ENCODE results near the gene BICC1. TPM values are rescaled to one million over a fixed set of nuclear protein-coding genes. Genes with fewer than 3 reads are reported as not detected.

Gene BICC1
- polyA plus RNA-seq, 1 experiment, result 25.6 TPM

DNA sequence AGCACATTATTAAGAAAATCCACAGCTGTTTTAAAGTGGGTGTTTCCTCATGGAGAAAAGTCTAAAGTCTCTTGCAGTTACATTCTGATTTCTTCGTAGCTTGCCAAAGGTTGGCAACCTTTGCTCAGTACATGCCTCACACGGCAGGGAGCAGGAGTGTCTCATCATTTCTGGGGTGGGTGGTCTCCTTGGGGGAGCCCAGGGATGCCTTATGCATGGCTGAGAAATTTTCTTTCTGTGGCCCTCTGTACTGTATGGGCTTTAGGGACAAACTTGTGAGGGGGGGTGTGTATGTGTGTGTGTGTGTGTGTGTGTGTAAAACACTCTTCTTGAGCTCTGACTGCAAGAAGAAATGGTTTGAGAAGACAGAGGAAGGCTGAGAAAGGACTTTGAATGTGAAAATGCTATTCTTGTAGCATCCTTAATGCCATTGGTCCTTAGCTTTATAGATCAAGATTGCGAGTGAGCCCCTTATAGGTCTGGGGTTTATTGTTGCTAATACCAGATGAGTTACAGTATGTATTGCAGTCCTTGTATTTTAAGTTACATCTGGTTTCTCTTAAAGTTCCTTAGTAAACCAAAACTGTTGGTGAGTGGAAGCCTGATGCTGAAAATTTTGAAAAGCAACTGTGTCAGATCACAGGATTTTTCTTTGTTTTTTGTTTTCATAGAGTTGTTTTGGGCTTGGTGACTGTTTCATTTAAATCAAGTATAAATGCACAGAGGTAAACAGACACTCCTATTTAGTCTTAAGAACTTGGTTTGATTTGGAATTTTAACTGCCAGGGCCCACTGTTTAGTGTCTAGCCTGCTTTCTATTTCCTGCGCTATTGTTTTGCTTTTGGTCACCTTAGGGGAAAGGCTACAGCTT is 242.0 kb downstream of the BICC1 start:
- no peaks in the 10 kb centered on the region for H3K9me3 ChIP-seq (ENCODE audit: control insufficient read depth, insufficient read depth, low read length)
- ChIA-PET POLR2A (interaction anchor here (0.6 to 0.8 kb wide), 2 partner anchors 12 to 114 kb away, joined by 4 to 5 read pairs; no protein-coding TSS in a partner anchor), CTCF (interaction anchor here (1.6 kb wide), 1 partner anchor 11 kb away, joined by 4 read pairs; no protein-coding TSS in a partner anchor)
- no peaks in the 10 kb centered on the region for H3K27me3 ChIP-seq (ENCODE audit: control insufficient read depth, insufficient read depth, low read length)
- H3K27ac ChIP-seq (ENCODE audit: low read depth, low read length), result peak overlapping the region; percentile 75
- no peak overlapping the region for H3K4me3 ChIP-seq (ENCODE audit: low read depth, low read length)
- DNase-seq (ENCODE audit: low read depth, low spot score), result no peak
- TF ChIP-seq, protein P1, sequence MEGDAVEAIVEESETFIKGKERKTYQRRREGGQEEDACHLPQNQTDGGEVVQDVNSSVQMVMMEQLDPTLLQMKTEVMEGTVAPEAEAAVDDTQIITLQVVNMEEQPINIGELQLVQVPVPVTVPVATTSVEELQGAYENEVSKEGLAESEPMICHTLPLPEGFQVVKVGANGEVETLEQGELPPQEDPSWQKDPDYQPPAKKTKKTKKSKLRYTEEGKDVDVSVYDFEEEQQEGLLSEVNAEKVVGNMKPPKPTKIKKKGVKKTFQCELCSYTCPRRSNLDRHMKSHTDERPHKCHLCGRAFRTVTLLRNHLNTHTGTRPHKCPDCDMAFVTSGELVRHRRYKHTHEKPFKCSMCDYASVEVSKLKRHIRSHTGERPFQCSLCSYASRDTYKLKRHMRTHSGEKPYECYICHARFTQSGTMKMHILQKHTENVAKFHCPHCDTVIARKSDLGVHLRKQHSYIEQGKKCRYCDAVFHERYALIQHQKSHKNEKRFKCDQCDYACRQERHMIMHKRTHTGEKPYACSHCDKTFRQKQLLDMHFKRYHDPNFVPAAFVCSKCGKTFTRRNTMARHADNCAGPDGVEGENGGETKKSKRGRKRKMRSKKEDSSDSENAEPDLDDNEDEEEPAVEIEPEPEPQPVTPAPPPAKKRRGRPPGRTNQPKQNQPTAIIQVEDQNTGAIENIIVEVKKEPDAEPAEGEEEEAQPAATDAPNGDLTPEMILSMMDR (IDR thresholded peaks at IDR 0.05; ENCODE audit: low read depth, low read length), result no peak

DNA sequence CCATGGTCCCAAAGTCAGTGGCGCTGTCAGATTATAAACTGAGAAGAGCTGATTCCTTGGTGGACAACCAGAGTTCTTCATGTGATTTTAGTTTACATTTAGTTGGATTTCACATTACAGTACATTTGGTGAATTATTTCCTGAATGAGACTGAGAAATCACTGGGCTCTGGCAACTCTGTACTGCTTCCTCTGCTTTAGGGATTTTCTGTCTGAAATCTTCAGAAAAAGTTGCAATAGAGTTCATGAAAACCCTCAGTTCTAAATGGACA is 242.6 kb downstream of the BICC1 start:
- ChIA-PET CTCF (no interaction called here), POLR2A (interaction anchor here (0.8 kb wide), 1 partner anchor 114 kb away, joined by 5 read pairs; no protein-coding TSS in a partner anchor)
- DNase-seq (ENCODE audit: low read depth, low spot score), result no peak
- TF ChIP-seq, protein P1 (IDR thresholded peaks at IDR 0.05; ENCODE audit: low read depth, low read length), result no peak
- Histone ChIP-seq H3K27me3 (ENCODE audit: control insufficient read depth, insufficient read depth, low read length) (no peaks in the 10 kb centered on the region), H3K9me3 (ENCODE audit: control insufficient read depth, insufficient read depth, low read length) (no peaks in the 10 kb centered on the region), H3K27ac (ENCODE audit: low read depth, low read length) (peak overlapping the region; percentile 75), H3K4me3 (ENCODE audit: low read depth, low read length) (no peak overlapping the region)

- peak overlapping the region; percentile 17 for H3K4me3 ChIP-seq (ENCODE audit: low read depth, low read length)
- TF ChIP-seq, protein P1 (IDR thresholded peaks at IDR 0.05; ENCODE audit: low read depth, low read length), result no peak
- ChIA-PET CTCF (interaction anchor here (0.9 kb wide), 1 partner anchor 341 kb away, joined by 12 read pairs; no protein-coding TSS in a partner anchor), POLR2A (no interaction called here)
- H3K27ac ChIP-seq (ENCODE audit: low read depth, low read length), result peak overlapping the region; percentile 75
- peak; percentile 10 for DNase-seq (ENCODE audit: low read depth, low spot score)
- no peaks in the 10 kb centered on the region for H3K27me3 ChIP-seq (ENCODE audit: control insufficient read depth, insufficient read depth, low read length)
- no peaks in the 10 kb centered on the region for H3K9me3 ChIP-seq (ENCODE audit: control insufficient read depth, insufficient read depth, low read length)
These were observed 243.0 kb downstream of the BICC1 start for GRCh38 chr10:58755677-58756076.

- H3K27me3 ChIP-seq (ENCODE audit: control insufficient read depth, insufficient read depth, low read length), result no peaks in the 10 kb centered on the region
- peak overlapping the region; percentile 17 for H3K4me3 ChIP-seq (ENCODE audit: low read depth, low read length)
- peak overlapping the region; percentile 75 for H3K27ac ChIP-seq (ENCODE audit: low read depth, low read length)
- ChIA-PET POLR2A (no interaction called here), CTCF (interaction anchor here (0.9 kb wide), 1 partner anchor 342 kb away, joined by 12 read pairs; no protein-coding TSS in a partner anchor)
- no peaks in the 10 kb centered on the region for H3K9me3 ChIP-seq (ENCODE audit: control insufficient read depth, insufficient read depth, low read length)
- TF ChIP-seq, protein P1 (IDR thresholded peaks at IDR 0.05; ENCODE audit: low read depth, low read length), result no peak
- DNase-seq (ENCODE audit: low read depth, low spot score), result peak; percentile 50
These were observed 243.6 kb downstream of the BICC1 start for GRCh38 chr10:58756130-58756719.
